Measurements from ENCODE around the gene COL28A1.
"Not testable (repeated sequence)": the region's sequence is repeated elsewhere in the genome, so short reads cannot be mapped to it uniquely, and the experiment has no call there.

Gene COL28A1

GRCh38 chr7:7563813-7564212 lies 28.1 kb upstream of the COL28A1 start:
- TF ChIP-seq TAF1 (IDR thresholded peaks at IDR 0.05; ENCODE audit: low read depth, low read length) (no peak), PAX5 (IDR thresholded peaks at IDR 0.05; ENCODE audit: insufficient read depth, low read length, severe bottlenecking) (no peak), SPI1 (IDR thresholded peaks at IDR 0.05; ENCODE audit: low read depth, low read length) (no peak), POLR2A (IDR thresholded peaks at IDR 0.05; ENCODE audit: low read depth, low read length) (no peak), POU2F2 (IDR thresholded peaks at IDR 0.05; ENCODE audit: low read depth, low read length) (no peak), POLR2AphosphoS5 (IDR thresholded peaks at IDR 0.05; ENCODE audit: low read depth, low read length) (no peak)
- DNase-seq (ENCODE audit: insufficient read length, low spot score) = no peak
- no peak for FAIRE-seq

GRCh38 chr7:7563269-7563668 lies 27.6 kb upstream of the COL28A1 start:
- no peak for TF ChIP-seq SPI1 (IDR thresholded peaks at IDR 0.05; ENCODE audit: low read depth, low read length)
- no peak for TF ChIP-seq POU2F2 (IDR thresholded peaks at IDR 0.05; ENCODE audit: low read depth, low read length)
- no peak for TF ChIP-seq PAX5 (IDR thresholded peaks at IDR 0.05; ENCODE audit: insufficient read depth, low read length, severe bottlenecking)
- TF ChIP-seq POLR2A (IDR thresholded peaks at IDR 0.05; ENCODE audit: low read depth, low read length) = no peak
- no peak for TF ChIP-seq POLR2AphosphoS5 (IDR thresholded peaks at IDR 0.05; ENCODE audit: low read depth, low read length)
- no peak for TF ChIP-seq TAF1 (IDR thresholded peaks at IDR 0.05; ENCODE audit: low read depth, low read length)
- FAIRE-seq (no peak), DNase-seq (ENCODE audit: insufficient read length, low spot score) (no peak)

DNA sequence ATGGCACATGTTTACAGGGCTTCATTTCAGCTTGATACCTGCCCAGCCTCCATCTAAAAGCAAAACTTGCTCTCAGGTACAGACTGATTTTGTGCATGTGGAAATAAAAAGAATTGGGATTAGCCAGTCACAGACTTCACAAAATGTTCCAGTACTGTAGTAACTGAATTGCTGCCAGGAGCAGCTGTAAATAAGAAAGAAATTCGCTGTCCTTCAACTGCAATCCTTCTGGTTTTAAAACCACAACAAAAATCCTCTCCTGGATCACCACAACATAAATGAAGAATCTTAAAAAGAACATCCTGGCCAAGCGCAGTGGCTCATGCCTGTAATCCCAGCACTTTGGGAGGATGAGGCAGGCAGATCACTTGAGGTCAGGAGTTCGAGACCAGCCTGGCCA lies 27.1 kb upstream of the COL28A1 start:
- DNase-seq (ENCODE audit: insufficient read length, low spot score) (no peak), FAIRE-seq (no peak)

GRCh38 chr7:7561591-7561990 lies 25.9 kb upstream of the COL28A1 start:
- not testable (repeated sequence) for FAIRE-seq; DNase-seq (ENCODE audit: insufficient read length, low spot score)

More for the DNA sequence above, 27.1 kb upstream of the COL28A1 start:
- no peak for TF ChIP-seq TAF1 (IDR thresholded peaks at IDR 0.05; ENCODE audit: low read depth, low read length)
- no peak for TF ChIP-seq POLR2A (IDR thresholded peaks at IDR 0.05; ENCODE audit: low read depth, low read length)
- TF ChIP-seq SPI1 (IDR thresholded peaks at IDR 0.05; ENCODE audit: low read depth, low read length) = no peak
- no peak for TF ChIP-seq PAX5 (IDR thresholded peaks at IDR 0.05; ENCODE audit: insufficient read depth, low read length, severe bottlenecking)
- TF ChIP-seq POLR2AphosphoS5 (IDR thresholded peaks at IDR 0.05; ENCODE audit: low read depth, low read length) = no peak
- TF ChIP-seq POU2F2 (IDR thresholded peaks at IDR 0.05; ENCODE audit: low read depth, low read length) = no peak

- FAIRE-seq (no peak), DNase-seq (ENCODE audit: insufficient read length, low spot score) (no peak)
- no peak for TF ChIP-seq SPI1 (IDR thresholded peaks at IDR 0.05; ENCODE audit: low read depth, low read length)
- TF ChIP-seq POLR2A (IDR thresholded peaks at IDR 0.05; ENCODE audit: low read depth, low read length) = no peak
Measured at GRCh38 chr7:7557252-7557651, 21.6 kb upstream of the COL28A1 start.

DNA sequence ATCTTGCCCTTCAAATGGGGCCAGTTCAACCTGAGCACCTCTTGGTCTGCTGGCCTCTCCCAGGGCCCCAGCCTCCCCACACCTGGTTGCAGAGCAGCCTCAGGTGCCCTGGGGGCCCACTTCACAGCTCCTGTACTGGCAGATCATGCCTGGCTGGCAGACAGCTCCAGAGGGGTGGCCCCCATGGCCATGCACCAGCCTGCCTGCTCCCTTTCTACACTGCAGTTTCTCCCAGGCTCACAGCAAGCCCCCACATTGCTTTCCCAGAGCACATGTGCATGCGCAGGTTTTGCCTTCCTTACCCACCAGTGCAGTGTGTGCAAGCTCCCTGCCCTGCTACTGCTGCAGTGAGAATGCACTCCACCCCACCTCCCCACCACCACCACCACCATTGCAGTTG lies 21.2 kb upstream of the COL28A1 start:
- DNase-seq (ENCODE audit: insufficient read length, low spot score) (no peak), FAIRE-seq (no peak)
- TF ChIP-seq POU2F2 (IDR thresholded peaks at IDR 0.05; ENCODE audit: low read depth, low read length) (no peak), SPI1 (IDR thresholded peaks at IDR 0.05; ENCODE audit: low read depth, low read length) (no peak), TAF1 (IDR thresholded peaks at IDR 0.05; ENCODE audit: low read depth, low read length) (no peak), POLR2A (IDR thresholded peaks at IDR 0.05; ENCODE audit: low read depth, low read length) (no peak), POLR2AphosphoS5 (IDR thresholded peaks at IDR 0.05; ENCODE audit: low read depth, low read length) (no peak), PAX5 (IDR thresholded peaks at IDR 0.05; ENCODE audit: insufficient read depth, low read length, severe bottlenecking) (no peak)

- no peak for TF ChIP-seq TAF1 (IDR thresholded peaks at IDR 0.05; ENCODE audit: low read depth, low read length)
- TF ChIP-seq POU2F2 (IDR thresholded peaks at IDR 0.05; ENCODE audit: low read depth, low read length) = no peak
- no peak for TF ChIP-seq POLR2AphosphoS5 (IDR thresholded peaks at IDR 0.05; ENCODE audit: low read depth, low read length)
- TF ChIP-seq PAX5 (IDR thresholded peaks at IDR 0.05; ENCODE audit: insufficient read depth, low read length, severe bottlenecking) = no peak
- no peak for TF ChIP-seq POLR2A (IDR thresholded peaks at IDR 0.05; ENCODE audit: low read depth, low read length)
- TF ChIP-seq SPI1 (IDR thresholded peaks at IDR 0.05; ENCODE audit: low read depth, low read length) = no peak
- no peak for FAIRE-seq
Measured at GRCh38 chr7:7554649-7555575, 19.2 kb upstream of the COL28A1 start.

DNA sequence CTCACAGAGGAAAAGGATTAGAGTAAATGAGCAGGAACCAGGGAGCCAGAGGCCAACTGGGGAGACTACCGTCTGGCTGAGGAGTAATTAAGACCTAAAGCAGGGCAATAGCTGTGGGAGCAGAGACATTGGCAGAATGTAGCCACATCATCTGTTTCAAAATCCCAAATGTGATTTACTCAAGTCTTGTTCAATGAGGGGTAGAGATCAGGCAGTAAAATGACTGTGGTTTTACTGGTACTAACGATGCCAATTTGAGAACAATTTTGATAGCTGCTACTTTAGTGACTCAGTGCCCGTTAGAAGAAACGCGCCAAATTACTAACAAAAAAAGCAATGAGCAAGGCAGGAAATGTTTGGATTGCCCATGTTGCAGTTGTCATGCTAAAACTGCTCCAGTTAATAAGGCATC lies 18.4 kb upstream of the COL28A1 start:
- FAIRE-seq (no peak), DNase-seq (ENCODE audit: insufficient read length, low spot score) (no peak)
- no peak for TF ChIP-seq POLR2A (IDR thresholded peaks at IDR 0.05; ENCODE audit: low read depth, low read length)
- no peak for TF ChIP-seq POLR2AphosphoS5 (IDR thresholded peaks at IDR 0.05; ENCODE audit: low read depth, low read length)
- no peak for TF ChIP-seq TAF1 (IDR thresholded peaks at IDR 0.05; ENCODE audit: low read depth, low read length)
- no peak for TF ChIP-seq PAX5 (IDR thresholded peaks at IDR 0.05; ENCODE audit: insufficient read depth, low read length, severe bottlenecking)
- no peak for TF ChIP-seq SPI1 (IDR thresholded peaks at IDR 0.05; ENCODE audit: low read depth, low read length)
- TF ChIP-seq POU2F2 (IDR thresholded peaks at IDR 0.05; ENCODE audit: low read depth, low read length) = no peak

More at GRCh38 chr7:7554649-7555575, 19.2 kb upstream of the COL28A1 start:
- DNase-seq (ENCODE audit: insufficient read length, low spot score) = no peak

GRCh38 chr7:7553386-7553785 lies 17.7 kb upstream of the COL28A1 start:
- no peak for FAIRE-seq
- DNase-seq (ENCODE audit: insufficient read length, low spot score) = no peak
- TF ChIP-seq POLR2A (IDR thresholded peaks at IDR 0.05; ENCODE audit: low read depth, low read length) (no peak), POLR2AphosphoS5 (IDR thresholded peaks at IDR 0.05; ENCODE audit: low read depth, low read length) (no peak), SPI1 (IDR thresholded peaks at IDR 0.05; ENCODE audit: low read depth, low read length) (no peak), PAX5 (IDR thresholded peaks at IDR 0.05; ENCODE audit: insufficient read depth, low read length, severe bottlenecking) (no peak), TAF1 (IDR thresholded peaks at IDR 0.05; ENCODE audit: low read depth, low read length) (no peak), POU2F2 (IDR thresholded peaks at IDR 0.05; ENCODE audit: low read depth, low read length) (no peak)

GRCh38 chr7:7552199-7552598 lies 16.5 kb upstream of the COL28A1 start:
- TF ChIP-seq PAX5 (IDR thresholded peaks at IDR 0.05; ENCODE audit: insufficient read depth, low read length, severe bottlenecking) = no peak
- no peak for TF ChIP-seq TAF1 (IDR thresholded peaks at IDR 0.05; ENCODE audit: low read depth, low read length)
- TF ChIP-seq SPI1 (IDR thresholded peaks at IDR 0.05; ENCODE audit: low read depth, low read length) = no peak
- no peak for TF ChIP-seq POLR2A (IDR thresholded peaks at IDR 0.05; ENCODE audit: low read depth, low read length)
- TF ChIP-seq POLR2AphosphoS5 (IDR thresholded peaks at IDR 0.05; ENCODE audit: low read depth, low read length) = no peak
- no peak for TF ChIP-seq POU2F2 (IDR thresholded peaks at IDR 0.05; ENCODE audit: low read depth, low read length)
- no peak for FAIRE-seq
- DNase-seq (ENCODE audit: insufficient read length, low spot score) = no peak

Measured in GM12891 (cell line).